Right lobe of liver (tissue), 6 donors: ENCODE results near the gene TMA16. TPM values are rescaled to one million over a fixed set of nuclear protein-coding genes. Genes with fewer than 3 reads are reported as not detected.
"Not testable (repeated sequence)": the region's sequence is repeated elsewhere in the genome, so short reads cannot be mapped to it uniquely, and the experiment has no call there.

ENCODE experiments used
- ATAC-seq, 4 donors: fragments of 200-7000 bp; cut with Tn5 transposase; one replicate each; pipeline ENCODE4 v1.9.1; 2020; ENCODE audit warnings: mild to moderate bottlenecking in 4 of 4, moderate library complexity in 4 of 4
- DNase-seq, 3 donors: peaks; one replicate each; pipeline ENCODE4 v3.0.0-alpha.2; 2020
- H3K27ac ChIP-seq, 3 donors: fragments of 200-600 bp; one replicate each; pipeline ENCODE4 v1.8.0; 2022
- H3K27me3 ChIP-seq, 2 donors: fragments of 200-600 bp; one replicate each; pipeline ENCODE4 v1.8.0; 2022
- H3K36me3 ChIP-seq, 4 donors: fragments of 200-600 bp; sonication (generic) in 1 of 4; one replicate each; pipeline versions ENCODE4 v1.5.1 to v1.8.0; 2017 to 2022; ENCODE audit warnings: control low read depth in 1 of 4
- H3K4me1 ChIP-seq, 4 donors: fragments of 200-600 bp; sonication (generic) in 1 of 4; one replicate each; pipeline versions ENCODE4 v1.5.1 to v1.8.0; 2017 to 2022; ENCODE audit warnings: control low read depth in 1 of 4
- H3K4me3 ChIP-seq, 3 donors: fragments of 200-600 bp; one replicate each; pipeline ENCODE4 v1.8.0; 2022
- H3K9me3 ChIP-seq, 4 donors: fragments of 200-600 bp; sonication (generic) in 1 of 4; one replicate each; pipeline versions ENCODE4 v1.5.1 to v1.8.0; 2017 to 2022; ENCODE audit warnings: control low read depth in 1 of 4
- CTCF ChIP-seq, 4 donors: fragments of 200-600 bp in 3 of 4; fragments of 450-650 bp in 1 of 4; IDR thresholded peaks; one replicate each; pipeline versions ENCODE4 v1.5.1 to v1.8.0; 2016 to 2022; ENCODE audit warnings: antibody characterized with exemption in 4 of 4, mild to moderate bottlenecking in 2 of 4
- POLR2A ChIP-seq: fragments of 450-650 bp; IDR thresholded peaks from one replicate; pipeline ENCODE4 v1.6.1; 2017; ENCODE audit warnings: antibody characterized with exemption, mild to moderate bottlenecking
- WGBS: methylation state at CpG from one replicate; pipeline ENCODE4 v1.1.6; 2018; ENCODE audit warnings: low coverage, low lambda C conversion rate; ENCODE audit not compliant: insufficient coverage; ENCODE audit errors: missing lambda C conversion rate; 5-methylcytosine and 5-hydroxymethylcytosine counted together
- intact Hi-C, 2 donors: fragments of 100-400 bp; cut with DNase I; formaldehyde crosslinking; loops; one replicate each; pipeline versions ENCODE4 v1.11.2 to v1.14.1; 2022
- long read RNA-seq: library from polyadenylated mRNA; unstranded; transcript quantifications from one replicate; pipeline ENCODE4 v2.0.0, GENCODE V29; 2019
- total RNA-seq, 6 experiments: library from RNA; depleted of rRNA in 2 of 6; stranded (reverse); fragments of >200 nt in 2 of 6; fragmentation: NEBNext Ultra II Directional in 3 of 6; extraction: Animal tissue kit (Norgen Biotek cat#: 25700) in 3 of 6; gene quantifications; one replicate each; pipeline versions ENCODE4 v1.1.0 to v1.2.4, GENCODE V29; 2016 to 2023
- donor health status: DM: no; HTN: yes; CAD: no.
- donor health status: DM: no; HTN: no; CAD: no.
- donor health status: DM: no; HTN: no; CAD: no.
- donor health status: DM: no; HTN: yes; CAD: no.
- donor health status: DM: no; HTN: yes; CAD: no.

TMA16 gene
- 10 to 100 TPM in 5 of 6 experiments, 1 to 10 TPM in 1; 6.0 to 27.0 (median 11.9) TPM for total RNA-seq
- long read RNA-seq, partial matches to known transcripts, result 1 of 2 reads
- long read RNA-seq, other reads (novel, unspliced or antisense), result 0 of 2 reads

DNA sequence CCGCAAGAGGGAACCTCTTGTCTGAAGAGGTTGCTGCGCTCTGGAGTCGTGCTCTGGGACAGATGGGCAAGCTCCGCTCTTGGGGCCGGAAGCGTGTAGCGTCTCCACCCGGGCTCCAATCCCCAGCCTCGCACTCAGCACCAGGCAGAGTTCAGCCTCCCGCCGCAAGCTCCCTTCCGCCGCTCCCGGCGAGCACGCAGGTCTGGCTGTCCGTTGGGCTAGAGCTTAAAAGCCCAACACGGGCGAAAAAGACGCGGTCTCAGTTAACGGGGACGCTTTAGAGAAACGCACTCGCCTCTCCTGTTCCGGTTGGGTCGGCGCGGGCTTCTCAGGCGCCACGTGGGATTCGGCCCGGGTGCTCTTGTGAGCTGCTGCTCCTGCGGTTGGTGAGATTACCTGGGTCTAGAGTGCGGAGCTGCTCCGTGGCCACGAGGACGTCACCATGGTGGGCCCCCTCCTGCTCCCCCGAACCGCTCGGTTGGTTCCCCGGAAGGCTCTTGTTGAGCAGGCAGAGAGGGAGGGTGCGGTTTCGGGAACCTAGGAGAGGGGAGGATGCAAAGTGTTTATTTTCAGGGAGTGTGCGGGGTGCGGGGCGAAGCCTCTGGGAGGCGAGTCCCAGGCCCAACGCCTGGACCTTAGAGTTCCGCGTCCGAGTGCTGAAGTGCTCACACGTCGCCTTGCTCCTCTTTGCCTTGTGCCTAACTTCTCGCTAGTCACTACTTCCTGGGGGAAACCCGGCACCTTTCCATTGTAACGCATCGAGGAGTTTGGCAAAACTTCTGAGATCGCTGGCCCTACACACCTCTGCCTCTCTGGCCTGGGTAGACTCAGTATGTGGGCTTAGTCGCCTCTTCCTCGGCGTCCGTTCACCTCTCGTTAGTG lies at the start of gene TMA16:
Gene TMA16 (plus strand): TSS at position 331 of the 882 bp plus-strand sequence. CDS start 112 bp downstream, at position 443.
- intact Hi-C loops, result no loop called here
- H3K36me3 ChIP-seq, result no peaks in the 10 kb centered on the region
- peak within 1 kb of the TSS; percentile 66 to 88 (median 79) for H3K4me3 ChIP-seq
- DNase-seq, result peak; percentile 84 to 87 (median 86)
- H3K9me3 ChIP-seq, result no peaks in the 10 kb centered on the region
- H3K27ac ChIP-seq, result peak within 1 kb of the TSS; percentile 67 to 84 (median 80)
- H3K4me1 ChIP-seq, result peaks cover 0 to 14% (median 0%) of the 10 kb centered on the region in 4 donors
- TF ChIP-seq CTCF (IDR thresholded peaks at IDR 0.05) (no peak), POLR2A (peak; percentile 66)
- H3K27me3 ChIP-seq, result no peaks in the 10 kb centered on the region
- ATAC-seq, result peak; percentile 94 to 96 (median 95)
- 2% methylated on average over 24 of the region's 64 CpGs for WGBS

DNA sequence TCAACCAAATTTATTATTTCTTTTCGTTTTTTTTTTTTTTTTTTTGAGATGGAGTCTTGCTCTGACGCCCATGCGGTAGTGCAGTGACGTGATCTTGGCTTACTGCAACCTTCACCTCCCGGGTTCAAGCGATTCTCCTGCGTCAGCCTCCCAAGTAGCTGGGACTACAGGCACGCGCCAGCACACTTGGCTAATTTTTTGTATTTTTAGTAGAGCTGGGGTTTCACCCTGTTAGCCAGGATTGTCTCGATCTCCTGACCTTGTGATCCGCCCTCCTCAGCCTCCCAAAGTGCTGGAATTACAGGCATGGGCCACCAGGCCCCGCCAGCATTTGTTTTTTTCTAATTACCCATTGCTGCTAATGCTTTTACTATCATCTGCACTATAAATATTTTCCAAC lies 47.5 kb upstream of the TMA16 start:
- H3K27me3 ChIP-seq, DNase-seq, H3K27ac ChIP-seq, ATAC-seq, H3K36me3 ChIP-seq, H3K9me3 ChIP-seq, H3K4me1 ChIP-seq, intact Hi-C loops, H3K4me3 ChIP-seq: not testable (repeated sequence)
- WGBS, result 61% methylated on average over 12 of the region's 12 CpGs

DNA sequence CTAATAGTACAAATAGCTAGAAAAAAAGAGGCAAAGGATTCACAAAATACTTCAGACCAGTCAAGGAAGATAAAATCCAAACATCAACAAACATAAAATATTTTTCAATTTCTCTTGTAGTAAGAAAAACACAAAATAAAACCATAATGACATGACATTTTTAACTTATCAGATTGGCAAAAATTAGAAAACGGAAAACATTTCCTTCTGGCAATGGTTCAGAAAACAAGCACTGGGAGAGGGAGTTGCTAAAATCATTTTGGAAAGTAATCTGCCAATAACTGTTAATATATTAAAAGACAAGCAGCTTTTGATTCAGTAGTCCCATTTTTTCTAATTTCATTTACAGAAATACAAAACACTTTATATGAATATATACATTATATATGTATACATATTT lies 47.0 kb upstream of the TMA16 start:
- 26% methylated on average over 1 of the region's 1 CpG for WGBS
- no peak for DNase-seq

DNA sequence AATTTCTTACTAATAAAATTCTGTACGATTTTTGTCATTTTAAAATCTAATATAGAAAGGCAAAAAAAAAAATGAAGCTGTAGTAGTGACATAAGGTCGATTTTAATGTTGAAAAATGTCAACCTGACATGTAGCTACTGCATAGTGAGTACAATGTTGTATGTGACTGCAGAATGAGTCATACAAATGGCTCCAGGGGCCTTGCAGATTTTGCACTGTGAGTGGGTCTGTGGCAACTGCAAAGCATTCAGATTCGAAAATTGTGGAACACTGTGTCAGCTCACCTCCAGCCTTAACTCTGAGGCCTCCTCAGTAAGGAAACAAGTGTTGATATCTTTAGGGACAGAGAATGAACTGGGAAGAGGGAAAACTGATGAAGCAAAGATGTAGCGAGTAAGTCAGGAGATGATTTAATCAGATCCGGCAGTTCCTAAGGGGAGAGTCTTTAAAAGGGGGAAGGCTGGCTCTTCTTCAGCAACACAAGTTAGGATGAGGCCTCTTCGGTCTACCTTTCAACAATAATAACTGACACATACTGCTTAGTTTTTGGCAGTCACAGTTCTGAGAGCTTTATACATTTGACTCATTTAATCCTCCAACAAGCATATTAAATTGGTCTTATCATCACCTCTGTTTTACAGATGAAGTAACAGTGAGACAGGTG lies 45.8 kb upstream of the TMA16 start:
- DNase-seq (no peak), ATAC-seq (no peak)
- H3K27ac ChIP-seq, result no peak overlapping the region
- H3K9me3 ChIP-seq, result no peaks in the 10 kb centered on the region
- no peaks in the 10 kb centered on the region for H3K4me1 ChIP-seq
- intact Hi-C loops, result no loop called here
- no peak overlapping the region for H3K4me3 ChIP-seq
- no peaks in the 10 kb centered on the region for H3K27me3 ChIP-seq
- WGBS, result 62% methylated on average over 6 of the region's 6 CpGs
- H3K36me3 ChIP-seq, result no peaks in the 10 kb centered on the region
- TF ChIP-seq CTCF (IDR thresholded peaks at IDR 0.05), result no peak
- TF ChIP-seq POLR2A, result no peak

More for the DNA sequence above, 47.0 kb upstream of the TMA16 start:
- intact Hi-C loops, result no loop called here
- TF ChIP-seq CTCF (IDR thresholded peaks at IDR 0.05) (no peak), POLR2A (no peak)
- no peak for ATAC-seq
- Histone ChIP-seq H3K27ac (no peak overlapping the region), H3K4me1 (no peaks in the 10 kb centered on the region), H3K27me3 (no peaks in the 10 kb centered on the region), H3K4me3 (no peak overlapping the region), H3K36me3 (no peaks in the 10 kb centered on the region), H3K9me3 (no peaks in the 10 kb centered on the region)

DNA sequence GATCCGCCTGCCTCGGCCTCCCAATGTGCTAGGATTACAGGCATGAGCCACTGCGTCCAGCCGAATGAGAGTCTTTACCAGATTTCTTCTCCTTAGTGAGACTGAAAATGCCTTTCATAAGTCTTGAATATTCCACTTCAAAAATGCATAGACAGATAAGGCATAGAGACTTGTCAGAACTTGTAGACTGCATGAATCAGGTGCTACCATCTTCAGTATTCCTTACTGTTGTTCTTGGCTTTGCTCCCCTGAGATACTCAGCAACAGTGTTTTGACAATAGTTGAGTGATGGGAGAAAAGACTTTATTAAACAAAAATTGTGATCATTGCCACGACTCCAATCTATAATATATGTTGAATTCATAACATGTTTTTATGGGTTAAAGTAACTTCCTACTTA lies 31.9 kb upstream of the TMA16 start:
- 70% methylated on average over 5 of the region's 5 CpGs for WGBS

More for the DNA sequence above, 31.9 kb upstream of the TMA16 start:
- H3K4me3 ChIP-seq, result no peak overlapping the region
- H3K36me3 ChIP-seq, result no peaks in the 10 kb centered on the region
- no peaks in the 10 kb centered on the region for H3K27me3 ChIP-seq
- intact Hi-C loops, result no loop called here
- H3K9me3 ChIP-seq, result no peaks in the 10 kb centered on the region
- TF ChIP-seq CTCF (IDR thresholded peaks at IDR 0.05) (no peak), POLR2A (no peak)
- DNase-seq, result no peak
- no peaks in the 10 kb centered on the region for H3K4me1 ChIP-seq
- ATAC-seq, result no peak
- H3K27ac ChIP-seq, result no peak overlapping the region
